ENCODE data around the gene GLRX2.

DNA sequence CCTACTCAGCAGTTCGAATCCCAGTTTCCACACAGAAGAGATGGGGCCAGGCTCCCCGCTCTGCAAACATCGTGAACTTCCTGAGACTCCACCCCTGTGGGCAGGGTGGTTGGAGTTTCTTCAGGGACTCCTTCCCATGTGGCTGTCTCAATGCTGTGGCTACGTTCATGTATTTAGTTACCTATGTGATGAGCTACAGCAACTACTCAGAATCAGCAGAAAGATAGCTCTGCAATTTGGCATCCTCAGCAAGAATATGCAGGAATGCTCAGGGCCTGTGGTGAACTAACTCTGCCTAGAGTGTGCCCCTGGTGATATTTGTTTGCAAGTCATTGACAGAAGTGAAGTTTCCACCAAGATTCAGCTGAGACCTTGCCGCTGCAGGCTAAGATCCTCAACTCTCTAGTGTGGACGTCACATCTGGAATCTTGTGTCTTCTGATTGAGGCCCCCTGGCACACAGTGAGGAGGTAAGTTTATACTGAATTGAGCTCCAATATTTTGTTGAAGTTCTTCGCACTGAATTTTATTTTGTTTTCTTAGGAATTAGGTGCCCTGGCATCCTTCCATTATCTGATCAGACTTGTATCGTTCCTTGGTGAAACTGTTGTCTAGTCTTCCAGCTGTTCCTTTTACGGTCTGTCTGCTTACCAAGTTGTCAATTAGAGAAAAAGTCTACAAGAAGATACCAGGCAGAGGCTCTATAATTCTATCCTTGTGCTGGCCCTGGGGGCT lies 8.2 kb upstream of the GLRX2 start:
- TF ChIP-seq POLR2A (IDR thresholded peaks at IDR 0.05): no peak
- TF ChIP-seq CTCF (IDR thresholded peaks at IDR 0.05): no peak

All from vagina (tissue), 2 donors.